GM18868 (cell line): ENCODE data around the gene ORAI2.
A peak's percentile ranks its signal among the peaks of the same experiment; 100 is the strongest.
"Not testable (repeated sequence)": the region's sequence is repeated elsewhere in the genome, so short reads cannot be mapped to it uniquely, and the experiment has no call there.

Experiments
- ATAC-seq: cut with Tn5 transposase; IDR thresholded peaks from one replicate; pipeline ENCODE4 v1.9.1; 2021; ENCODE audit warnings: mild to moderate bottlenecking, moderate library complexity; ENCODE audit not compliant: unreplicated experiment

Gene ORAI2

GRCh38 chr7:102468478-102469350 is 35.3 kb downstream of the ORAI2 start:
- ATAC-seq: no peak

GRCh38 chr7:102469351-102469971 is 36.1 kb downstream of the ORAI2 start:
- ATAC-seq: no peak

GRCh38 chr7:102469972-102470825 is 36.8 kb downstream of the ORAI2 start:
- ATAC-seq: no peak

- ATAC-seq: no peak
These were observed 38.4 kb downstream of the ORAI2 start for GRCh38 chr7:102471791-102472125.

GRCh38 chr7:102472126-102473041 is 39.0 kb downstream of the ORAI2 start:
- ATAC-seq: no peak

GRCh38 chr7:102473271-102473991 is 40.1 kb downstream of the ORAI2 start:
- ATAC-seq: no peak

- ATAC-seq: not testable (repeated sequence)
These were observed 40.7 kb downstream of the ORAI2 start for GRCh38 chr7:102474116-102474515.

GRCh38 chr7:102474736-102475435 is 41.5 kb downstream of the ORAI2 start:
- ATAC-seq: not testable (repeated sequence)

GRCh38 chr7:102478314-102479208 is 45.2 kb downstream of the ORAI2 start, which contains the start of gene POLR2J:
POLR2J (minus strand) TSS chr7:102478922; CDS start chr7:102478860, 62 bp downstream.
- ATAC-seq: peak; percentile 82

GRCh38 chr7:102479209-102479584 is 45.8 kb downstream of the ORAI2 start:
- peak; percentile 30 for ATAC-seq

GRCh38 chr7:102479982-102480637 is 46.7 kb downstream of the ORAI2 start:
- not testable (repeated sequence) for ATAC-seq

- not testable (repeated sequence) for ATAC-seq
These were observed 48.6 kb downstream of the ORAI2 start for GRCh38 chr7:102481962-102482361.

- not testable (repeated sequence) for ATAC-seq
These were observed 50.9 kb downstream of the ORAI2 start for GRCh38 chr7:102484317-102484716.

GRCh38 chr7:102490529-102491075 is 57.2 kb downstream of the ORAI2 start:
- ATAC-seq: peak; percentile 51

- peak; percentile 53 for ATAC-seq
These were observed 60.0 kb downstream of the ORAI2 start for GRCh38 chr7:102493220-102493935.

- not testable (repeated sequence) for ATAC-seq
These were observed 60.7 kb downstream of the ORAI2 start for GRCh38 chr7:102494026-102494425.
